Measurements from ENCODE around the gene TMEM273.

DNA sequence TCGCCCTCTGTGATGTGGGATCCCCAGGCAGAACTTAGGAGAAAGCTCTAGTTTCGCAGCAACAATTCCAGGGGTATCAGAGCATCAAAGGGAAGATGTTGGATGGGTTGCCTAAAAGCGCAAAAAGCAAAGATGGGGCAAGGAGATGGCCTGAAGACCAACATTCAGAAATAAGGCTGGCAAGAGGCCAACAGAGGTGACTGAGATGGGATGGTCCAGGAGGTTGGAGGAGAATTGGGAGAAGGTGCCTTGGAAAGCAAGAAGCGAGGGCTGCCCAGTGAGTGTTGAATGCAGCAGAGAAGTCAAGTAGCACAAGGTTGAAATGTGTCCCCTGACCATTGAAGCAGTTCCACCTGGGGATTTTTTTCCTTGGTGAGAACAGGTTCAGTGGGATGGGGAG lies 38.4 kb upstream of the TMEM273 start:
- TF ChIP-seq, protein P1, sequence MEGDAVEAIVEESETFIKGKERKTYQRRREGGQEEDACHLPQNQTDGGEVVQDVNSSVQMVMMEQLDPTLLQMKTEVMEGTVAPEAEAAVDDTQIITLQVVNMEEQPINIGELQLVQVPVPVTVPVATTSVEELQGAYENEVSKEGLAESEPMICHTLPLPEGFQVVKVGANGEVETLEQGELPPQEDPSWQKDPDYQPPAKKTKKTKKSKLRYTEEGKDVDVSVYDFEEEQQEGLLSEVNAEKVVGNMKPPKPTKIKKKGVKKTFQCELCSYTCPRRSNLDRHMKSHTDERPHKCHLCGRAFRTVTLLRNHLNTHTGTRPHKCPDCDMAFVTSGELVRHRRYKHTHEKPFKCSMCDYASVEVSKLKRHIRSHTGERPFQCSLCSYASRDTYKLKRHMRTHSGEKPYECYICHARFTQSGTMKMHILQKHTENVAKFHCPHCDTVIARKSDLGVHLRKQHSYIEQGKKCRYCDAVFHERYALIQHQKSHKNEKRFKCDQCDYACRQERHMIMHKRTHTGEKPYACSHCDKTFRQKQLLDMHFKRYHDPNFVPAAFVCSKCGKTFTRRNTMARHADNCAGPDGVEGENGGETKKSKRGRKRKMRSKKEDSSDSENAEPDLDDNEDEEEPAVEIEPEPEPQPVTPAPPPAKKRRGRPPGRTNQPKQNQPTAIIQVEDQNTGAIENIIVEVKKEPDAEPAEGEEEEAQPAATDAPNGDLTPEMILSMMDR (IDR thresholded peaks at IDR 0.05), result no peak
- TF ChIP-seq POLR2AphosphoS5 (IDR thresholded peaks at IDR 0.05) (no peak), EP300 (IDR thresholded peaks at IDR 0.05) (no peak)

Measured in suprapubic skin (tissue), 4 donors.